Activated CD8-positive, alpha-beta memory T cell treated with anti-CD3 and anti-CD28 coated beads, Interleukin-2, amount 50 U/mL, for 48 hours (primary cell): ENCODE measurements around the gene MYO18B.

ENCODE experiments used
- DNase-seq: peaks from one replicate; pipeline ENCODE4 v3.0.0-alpha.2; 2020

The MYO18B gene

GRCh38 chr22:26023104-26023775 is 281.3 kb downstream of the MYO18B start:
- no peak for DNase-seq

GRCh38 chr22:26025626-26026025 is 283.6 kb downstream of the MYO18B start:
- no peak for DNase-seq

GRCh38 chr22:26027341-26027740 is 285.4 kb downstream of the MYO18B start:
- no peak for DNase-seq

- DNase-seq = no peak
Observed at GRCh38 chr22:26031641-26032040, 289.7 kb downstream of the MYO18B start.

- no peak for DNase-seq
Observed at GRCh38 chr22:26033071-26033470, 291.1 kb downstream of the MYO18B start.

- no peak for DNase-seq
Observed at GRCh38 chr22:26033586-26033985, 291.6 kb downstream of the MYO18B start.

GRCh38 chr22:26035523-26035922 is 293.5 kb downstream of the MYO18B start:
- DNase-seq = no peak

- DNase-seq = no peak
Observed at GRCh38 chr22:26038365-26038764, 296.4 kb downstream of the MYO18B start.

GRCh38 chr22:26041931-26042330 is 299.9 kb downstream of the MYO18B start:
- DNase-seq = no peak

- DNase-seq = no peak
Observed at GRCh38 chr22:26043031-26043430, 301.0 kb downstream of the MYO18B start.

- DNase-seq = no peak
Observed at GRCh38 chr22:26045051-26045450, 303.1 kb downstream of the MYO18B start.

GRCh38 chr22:26045860-26046259 is 303.9 kb downstream of the MYO18B start:
- no peak for DNase-seq

- DNase-seq = no peak
Observed at GRCh38 chr22:26047516-26047915, 305.5 kb downstream of the MYO18B start.

GRCh38 chr22:26047920-26048319 is 305.9 kb downstream of the MYO18B start:
- no peak for DNase-seq

GRCh38 chr22:26050079-26050478 is 308.1 kb downstream of the MYO18B start:
- no peak for DNase-seq

GRCh38 chr22:26053737-26054316 is 311.8 kb downstream of the MYO18B start:
- no peak for DNase-seq

GRCh38 chr22:26054841-26055605 is 313.0 kb downstream of the MYO18B start:
- no peak for DNase-seq

- no peak for DNase-seq
Observed at GRCh38 chr22:26055693-26056092, 313.7 kb downstream of the MYO18B start.

GRCh38 chr22:26056455-26057200 is 314.6 kb downstream of the MYO18B start:
- no peak for DNase-seq

GRCh38 chr22:26057731-26058130 is 315.7 kb downstream of the MYO18B start:
- no peak for DNase-seq

GRCh38 chr22:26064048-26064447 is 322.1 kb downstream of the MYO18B start:
- no peak for DNase-seq

GRCh38 chr22:26065847-26066246 is 323.9 kb downstream of the MYO18B start:
- no peak for DNase-seq

GRCh38 chr22:26066534-26066933 is 324.5 kb downstream of the MYO18B start:
- no peak for DNase-seq
